GM18507 (cell line): ENCODE data around the gene PPL.
"Not testable (repeated sequence)": the region's sequence is repeated elsewhere in the genome, so short reads cannot be mapped to it uniquely, and the experiment has no call there.

ENCODE experiments used
- DNase-seq: peaks from one replicate; pipeline ENCODE4 v3.0.0; 2011; ENCODE audit warnings: low read depth; ENCODE audit not compliant: insufficient read length; ENCODE audit errors: extremely low spot score
- FAIRE-seq: peaks from 2 replicates; lab custom pipeline; 2011; peaks lifted over from hg19 to GRCh38; lab: Jason Lieb, UNC

The PPL gene

GRCh38 chr16:4937782-4938682, 1.1 kb upstream of the PPL start:
- no peak for FAIRE-seq
- DNase-seq = no peak

- DNase-seq (no peak), FAIRE-seq (no peak)
Observed at GRCh38 chr16:4936181-4936990, 562 bp downstream of the PPL start.

GRCh38 chr16:4935241-4935855, 1.6 kb downstream of the PPL start:
- FAIRE-seq = no peak
- DNase-seq = no peak

- no peak for DNase-seq
- no peak for FAIRE-seq
Observed at GRCh38 chr16:4934591-4934990, 2.4 kb downstream of the PPL start.

- DNase-seq (no peak), FAIRE-seq (no peak)
Observed at GRCh38 chr16:4933871-4934395, 3.0 kb downstream of the PPL start.

GRCh38 chr16:4933433-4933832, 3.5 kb downstream of the PPL start:
- no peak for FAIRE-seq

GRCh38 chr16:4931381-4931780, 5.6 kb downstream of the PPL start:
- FAIRE-seq = no peak
- DNase-seq = no peak

More at GRCh38 chr16:4933433-4933832, 3.5 kb downstream of the PPL start:
- DNase-seq = no peak

GRCh38 chr16:4929619-4930018, 7.3 kb downstream of the PPL start:
- DNase-seq, FAIRE-seq: not testable (repeated sequence)

- DNase-seq = no peak
- FAIRE-seq = no peak
Observed at GRCh38 chr16:4928227-4928626, 8.7 kb downstream of the PPL start.

GRCh38 chr16:4927661-4928060, 9.3 kb downstream of the PPL start:
- FAIRE-seq (no peak), DNase-seq (no peak)

GRCh38 chr16:4926928-4927327, 10.0 kb downstream of the PPL start:
- DNase-seq (no peak), FAIRE-seq (no peak)

GRCh38 chr16:4925791-4926190, 11.2 kb downstream of the PPL start:
- no peak for DNase-seq
- FAIRE-seq = no peak

GRCh38 chr16:4925293-4925607, 11.7 kb downstream of the PPL start:
- DNase-seq (no peak), FAIRE-seq (no peak)

GRCh38 chr16:4924593-4925292, 12.2 kb downstream of the PPL start:
- FAIRE-seq (no peak), DNase-seq (no peak)

- DNase-seq = no peak
- no peak for FAIRE-seq
Observed at GRCh38 chr16:4923853-4924252, 13.1 kb downstream of the PPL start.

- FAIRE-seq (no peak), DNase-seq (no peak)
Observed at GRCh38 chr16:4922721-4923342, 14.1 kb downstream of the PPL start.

GRCh38 chr16:4920826-4921225, 16.1 kb downstream of the PPL start:
- no peak for FAIRE-seq

GRCh38 chr16:4918781-4919251, 18.1 kb downstream of the PPL start:
- no peak for FAIRE-seq
- DNase-seq = no peak

More at GRCh38 chr16:4920826-4921225, 16.1 kb downstream of the PPL start:
- no peak for DNase-seq

- DNase-seq = no peak
- no peak for FAIRE-seq
Observed at GRCh38 chr16:4917117-4917516, 19.8 kb downstream of the PPL start.
